Measurements from ENCODE around the gene CABLES2. TPM values are rescaled to one million over a fixed set of nuclear protein-coding genes. Genes with fewer than 3 reads are reported as not detected.

Gene CABLES2
- total RNA-seq, 1 donor from 2014 or later, result 3.8 TPM

DNA sequence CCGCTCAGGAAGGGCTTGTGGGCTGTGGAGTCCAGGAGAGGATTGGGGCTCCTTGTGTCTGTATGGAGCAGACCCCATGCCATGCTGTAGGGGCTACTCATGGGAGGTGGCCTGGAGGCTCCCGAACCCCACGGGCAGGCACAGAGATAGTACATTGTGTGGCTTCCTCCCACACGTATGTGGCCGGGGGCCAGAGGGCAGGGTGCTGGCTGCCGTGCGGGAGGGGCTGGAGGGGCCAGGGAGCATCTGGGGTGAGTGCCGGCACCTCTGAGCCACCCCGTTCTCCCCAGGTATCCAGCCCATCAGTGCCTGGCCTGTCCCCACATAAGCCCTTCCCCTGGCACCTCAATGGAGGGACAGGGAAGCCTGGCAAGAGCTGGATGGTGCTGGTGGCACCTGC lies 12.7 kb upstream of the CABLES2 start:
- DNase-seq (ENCODE audit: low read depth), result no peak

DNA sequence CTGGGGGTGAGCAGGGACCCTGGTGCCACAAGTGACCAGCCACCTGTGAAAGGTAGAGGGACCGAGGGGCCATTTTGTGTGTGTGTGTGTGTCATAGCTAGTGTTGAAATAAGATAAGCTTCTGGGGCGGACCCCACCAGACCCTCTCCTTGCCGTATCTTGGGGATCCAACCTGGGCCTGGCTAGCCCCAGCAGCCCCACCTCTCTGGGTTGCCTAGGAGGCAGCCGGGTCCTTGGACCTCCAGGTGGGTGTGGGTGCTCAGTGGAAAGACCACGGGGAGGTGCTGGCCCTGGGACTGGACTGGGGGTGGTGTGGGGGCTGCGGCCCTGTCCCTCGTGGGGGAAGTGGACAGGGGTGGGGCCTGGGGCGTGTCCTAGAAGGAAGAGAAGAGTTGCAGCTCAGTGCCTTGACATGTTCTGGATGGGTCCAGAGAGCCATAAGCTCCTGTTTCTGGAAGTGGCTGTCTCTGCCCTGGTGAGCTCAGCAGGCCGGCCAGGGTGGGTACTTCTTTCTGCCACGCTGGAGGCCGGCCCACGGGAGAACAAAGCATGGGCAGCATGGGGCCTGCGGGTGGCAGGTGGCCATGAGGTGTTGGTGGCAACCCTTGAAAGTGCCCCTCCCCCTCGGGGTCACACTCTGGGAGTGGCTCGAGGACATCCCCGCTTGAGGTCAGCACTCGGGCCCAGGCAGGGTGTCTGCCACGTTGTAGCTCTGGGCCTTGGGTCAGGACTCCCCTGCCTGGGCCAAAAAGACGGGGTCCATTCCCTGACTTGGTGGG lies 11.8 kb upstream of the CABLES2 start:
- DNase-seq (ENCODE audit: low read depth), result no peak

DNA sequence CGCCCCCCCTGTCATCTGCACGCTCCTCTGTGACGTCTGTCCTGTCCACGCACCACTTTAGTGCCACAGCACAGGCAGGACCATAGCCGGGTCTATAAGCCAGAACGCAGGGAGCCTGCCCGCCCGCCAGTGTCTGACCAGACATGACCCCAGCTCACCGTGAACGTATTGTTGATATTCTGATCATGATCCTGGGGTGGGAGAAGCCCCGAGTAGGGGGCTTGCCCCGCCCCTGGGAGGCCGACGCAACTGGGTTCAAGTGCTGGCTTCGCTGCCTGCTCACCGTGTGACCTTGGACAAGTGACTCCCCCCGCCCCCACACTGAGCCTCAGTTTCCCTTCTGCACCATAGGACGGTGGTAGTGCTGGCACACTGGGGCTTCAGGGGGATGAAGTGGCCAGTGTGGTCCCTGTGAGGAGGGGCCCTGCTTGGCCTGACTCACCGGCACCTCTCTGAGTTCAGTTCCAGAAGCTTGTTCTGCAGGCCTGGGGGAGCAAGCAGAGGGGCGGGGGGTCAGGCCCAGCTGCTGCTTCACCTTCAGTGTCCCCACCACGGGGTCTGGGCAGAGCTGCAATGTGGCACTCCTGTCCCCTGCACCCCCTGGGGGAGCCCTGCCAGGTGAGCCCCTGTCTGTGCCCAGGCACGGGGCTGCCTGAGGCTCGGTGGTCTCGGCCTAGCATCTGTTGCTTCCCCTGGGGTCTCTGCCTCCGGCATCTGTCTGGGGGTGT lies 11.1 kb upstream of the CABLES2 start:
- no peak for DNase-seq (ENCODE audit: low read depth)

DNA sequence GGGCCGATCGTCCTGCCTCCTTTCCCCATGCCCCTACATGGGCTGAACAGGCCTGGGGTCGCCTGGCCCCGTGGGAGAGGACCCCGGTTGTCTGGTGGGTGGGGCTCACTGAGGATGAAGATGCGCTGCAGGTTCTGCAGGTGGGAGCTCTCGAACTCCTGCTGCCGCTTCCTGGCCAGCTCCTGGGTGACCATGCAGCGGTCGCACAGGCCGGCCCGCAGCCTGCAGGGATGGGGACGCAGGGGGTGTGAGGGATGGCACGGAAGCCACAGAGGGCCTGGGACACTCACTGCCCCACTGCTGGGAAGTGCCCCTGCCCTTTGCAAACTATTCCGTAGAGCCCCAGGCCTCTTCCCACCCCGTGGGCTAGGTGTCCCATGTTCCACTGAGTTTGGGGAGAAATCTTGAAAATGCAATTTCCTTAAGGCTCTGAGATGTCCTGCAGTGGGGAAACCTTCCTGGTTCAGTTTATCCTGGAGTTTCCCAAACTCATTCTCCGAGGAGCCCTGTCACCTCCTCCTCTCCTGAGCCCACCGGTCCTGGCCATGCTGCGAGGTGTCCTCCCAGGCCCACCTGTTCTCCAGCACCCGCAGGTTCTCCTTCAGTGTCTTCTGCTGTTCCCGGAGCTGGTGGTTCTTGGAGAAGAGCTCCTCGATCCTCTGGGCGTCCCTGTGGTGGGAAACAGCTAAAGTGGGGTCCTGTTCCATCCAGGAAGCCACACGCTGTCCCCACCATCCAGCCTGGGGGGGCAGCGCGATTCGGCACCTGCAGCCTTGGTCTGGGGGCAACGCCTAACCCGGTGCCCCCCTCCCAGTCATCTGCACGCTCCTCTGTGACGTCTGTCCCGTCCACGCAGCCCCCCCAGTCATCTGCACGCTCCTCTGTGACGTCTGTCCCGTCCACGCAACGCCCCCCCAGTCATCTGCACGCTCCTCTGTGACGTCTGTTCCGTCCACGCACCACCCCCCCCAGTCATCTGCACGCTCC lies 9.9 kb upstream of the CABLES2 start:
- DNase-seq (ENCODE audit: low read depth), result no peak

DNA sequence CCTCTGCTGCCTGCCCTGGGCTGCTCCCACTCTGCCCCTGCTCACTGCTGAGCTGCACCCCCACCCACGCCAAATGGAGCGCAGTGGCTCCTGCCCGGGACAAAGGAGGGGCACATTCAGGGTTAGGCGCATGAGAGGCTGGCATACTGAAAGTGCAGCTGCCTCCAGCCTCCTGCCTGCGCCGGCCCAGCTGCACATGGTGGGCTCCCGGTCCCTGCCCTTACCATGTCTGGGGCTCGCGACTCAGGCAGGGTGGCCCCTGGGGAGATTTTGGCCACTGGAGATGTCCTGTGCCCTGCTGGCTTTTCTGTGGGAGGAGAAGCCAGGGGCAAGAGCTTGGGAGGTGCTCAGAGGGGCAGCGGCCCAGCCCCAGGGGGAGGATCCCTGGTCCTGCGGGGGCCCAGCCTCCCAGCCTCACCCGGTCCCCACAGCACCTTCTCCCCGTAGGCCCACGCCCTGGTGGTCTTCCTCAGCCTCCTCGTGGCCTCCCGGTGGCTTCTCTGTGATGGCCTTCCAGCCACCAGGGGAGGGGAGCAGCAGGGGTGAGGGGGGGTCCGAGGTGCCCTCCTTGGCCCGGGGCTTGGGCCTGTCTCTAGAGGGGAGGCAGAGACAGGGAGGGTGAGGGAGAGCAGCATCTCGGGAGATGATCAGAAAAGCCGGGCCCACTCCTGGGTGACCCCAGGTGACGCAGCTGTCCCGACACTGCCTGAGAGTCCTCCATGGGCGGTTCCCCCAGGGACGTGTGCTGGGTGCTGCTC lies 8.4 kb upstream of the CABLES2 start:
- no peak for DNase-seq (ENCODE audit: low read depth)

DNA sequence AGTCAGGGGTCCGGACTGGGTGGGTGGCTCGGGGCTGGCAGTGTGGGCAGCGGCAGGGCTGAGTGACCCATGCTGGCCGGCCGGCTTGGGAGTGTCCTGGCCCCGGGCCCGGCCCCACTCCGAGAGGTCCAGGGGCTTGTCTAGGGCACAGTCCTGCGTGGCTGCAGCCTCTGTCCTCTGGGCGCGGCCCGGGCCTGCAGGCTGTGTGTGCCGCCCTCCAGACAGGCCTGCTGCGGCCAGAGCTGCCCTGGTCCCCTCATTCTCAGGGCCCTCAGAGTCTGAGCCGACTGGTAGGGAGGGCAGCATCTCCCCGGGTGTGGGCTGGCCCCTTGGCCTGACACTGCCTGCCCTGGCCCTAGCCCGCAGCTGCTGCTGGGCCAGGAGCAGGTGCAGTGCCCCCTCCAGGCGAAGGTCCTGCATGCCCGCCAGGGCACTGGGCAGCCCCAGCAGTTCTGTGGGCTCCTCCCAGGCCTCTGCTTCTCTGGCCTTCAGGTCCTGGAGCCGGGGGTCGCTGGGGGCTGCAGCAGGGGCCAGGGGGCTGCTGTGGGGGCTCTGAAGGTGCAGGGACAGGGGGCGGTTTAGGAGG lies 6.9 kb upstream of the CABLES2 start:
- peak; percentile 68 for DNase-seq (ENCODE audit: low read depth)

DNA sequence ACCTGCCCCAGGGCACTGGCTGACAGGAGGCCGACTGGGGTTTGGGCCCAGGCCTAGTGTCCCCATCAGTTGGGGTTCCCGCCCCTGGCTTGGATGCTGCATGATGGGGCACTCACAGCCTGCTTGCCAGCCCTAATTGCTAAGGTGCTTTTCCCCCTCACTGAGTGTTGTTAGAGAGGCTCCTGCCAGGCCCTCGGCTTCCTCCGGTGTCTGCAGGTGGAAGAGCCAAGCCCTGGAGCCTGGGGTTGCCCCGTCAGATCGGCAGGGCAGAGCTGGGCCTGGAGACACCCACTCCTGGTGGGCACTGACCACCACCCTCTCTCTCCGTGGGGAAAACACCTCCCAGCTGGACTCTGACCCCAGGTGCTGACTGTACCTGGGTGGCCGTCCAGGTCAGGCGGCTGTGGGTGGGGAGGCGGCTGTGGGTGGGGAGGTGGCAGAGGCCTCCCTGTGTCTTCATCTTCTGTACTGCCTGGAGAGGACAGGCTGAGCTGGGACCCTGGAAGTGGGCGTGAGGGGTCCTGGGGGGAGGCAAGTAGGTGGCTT lies 6.0 kb upstream of the CABLES2 start:
- no peak for DNase-seq (ENCODE audit: low read depth)

DNA sequence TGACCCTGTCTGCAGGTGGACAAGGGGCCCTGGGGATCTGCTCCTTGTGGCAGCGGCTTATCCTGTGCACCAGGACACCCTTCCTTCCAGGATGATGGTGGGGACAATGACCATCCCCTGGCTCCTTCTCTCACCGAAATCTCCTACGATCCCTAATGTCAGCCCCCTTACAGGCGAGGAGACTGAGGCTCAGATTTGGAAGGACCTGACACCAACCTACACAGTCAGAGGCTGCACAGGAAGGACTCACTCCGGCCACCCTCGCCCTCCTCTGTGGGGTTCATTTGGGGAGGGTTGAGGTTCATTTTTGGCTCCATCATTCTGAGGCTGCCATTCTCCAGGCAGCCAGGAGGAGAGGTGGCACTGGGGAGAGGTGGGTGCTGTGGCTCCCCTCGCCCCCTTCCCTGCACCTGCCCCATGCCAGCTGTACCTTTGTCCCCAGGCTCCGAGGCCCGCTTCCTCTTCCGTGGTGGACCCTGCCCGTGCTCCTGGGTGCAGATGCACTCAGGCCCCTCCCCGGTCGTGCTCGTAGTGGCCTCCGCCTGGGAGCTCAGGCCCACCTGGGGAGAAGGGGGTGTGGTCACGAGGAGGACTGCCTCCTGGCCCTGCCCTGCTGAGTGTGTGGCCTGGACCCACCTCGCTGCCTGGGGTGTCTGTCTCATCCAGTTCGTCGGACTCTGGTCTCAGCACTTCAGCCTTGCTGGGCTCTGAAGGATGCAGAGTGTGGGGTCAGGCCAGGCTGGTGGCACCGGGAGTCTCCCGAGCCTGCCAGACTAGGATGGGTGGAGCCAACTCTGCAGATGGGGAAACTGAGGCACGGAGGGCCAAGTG lies 5.3 kb upstream of the CABLES2 start:
- DNase-seq (ENCODE audit: low read depth), result no peak

DNA sequence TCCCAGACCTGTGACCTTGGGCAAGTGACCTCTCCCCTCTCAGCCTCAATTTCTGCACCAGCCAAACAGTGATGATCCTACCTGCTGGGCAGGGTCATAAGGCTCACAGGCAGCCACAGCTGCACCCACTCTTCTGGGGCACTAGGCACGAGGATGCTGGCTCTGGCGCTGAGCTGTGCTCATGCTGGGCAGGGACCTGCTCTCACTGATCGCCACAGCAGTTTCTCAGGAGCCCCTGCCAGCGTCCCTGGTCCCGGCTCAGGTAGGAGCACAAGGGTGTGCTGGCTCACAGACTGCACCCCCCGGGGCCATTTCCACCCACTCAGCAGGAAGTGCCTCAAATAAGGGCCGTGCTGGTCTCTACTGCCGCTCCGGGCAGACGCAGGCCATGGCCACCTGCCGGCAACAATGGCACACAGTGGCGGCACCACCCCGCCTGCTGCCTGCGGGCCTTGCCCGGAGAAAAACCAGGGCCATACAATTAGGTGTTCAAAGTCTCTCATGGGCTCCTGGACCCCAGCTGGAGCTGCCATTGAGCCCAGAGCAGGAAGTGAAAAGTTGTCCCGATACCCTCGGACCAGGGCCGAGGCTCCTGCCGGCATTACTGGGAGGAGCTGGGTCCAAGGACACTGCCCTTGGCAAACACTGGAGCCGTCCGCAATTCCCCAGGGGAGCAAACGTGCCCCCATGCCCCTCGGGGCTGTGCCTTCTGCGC lies 4.6 kb upstream of the CABLES2 start:
- DNase-seq (ENCODE audit: low read depth), result no peak

DNA sequence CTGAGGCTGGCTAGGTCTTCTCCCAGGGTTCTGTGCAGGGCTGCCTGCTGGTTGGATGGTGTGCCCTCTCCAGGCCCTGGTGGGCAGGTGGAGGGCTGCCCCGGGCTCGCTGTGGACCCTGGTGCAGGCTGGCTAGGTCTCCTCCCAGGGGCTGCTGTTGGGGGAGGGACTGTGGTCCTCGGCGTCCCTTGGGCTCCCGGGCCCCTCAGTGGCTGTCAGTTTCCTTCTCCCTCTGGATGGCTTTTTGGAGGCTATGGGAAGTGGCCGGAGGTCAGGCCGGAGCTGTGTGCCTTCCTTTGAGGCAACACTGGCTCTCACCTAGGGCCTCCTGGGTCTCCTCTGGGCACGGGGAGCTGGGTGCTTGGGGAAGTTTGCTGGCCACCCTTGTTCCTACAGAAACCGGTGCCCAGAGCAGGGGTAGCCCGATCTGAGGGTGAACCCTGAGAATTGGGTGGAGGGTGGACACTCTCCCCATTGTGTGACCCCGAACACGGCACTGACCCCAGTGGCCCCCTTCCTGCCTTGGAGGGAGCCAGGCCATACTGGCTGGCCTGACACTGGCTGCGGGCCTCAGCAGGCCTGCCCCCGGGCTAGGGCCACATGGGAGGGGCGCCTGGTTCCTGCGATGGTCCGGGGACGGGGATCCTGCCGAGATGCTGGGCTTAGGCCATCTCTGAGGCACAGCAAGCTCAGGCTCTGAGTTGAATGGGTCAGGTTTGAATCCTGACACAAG lies 3.8 kb upstream of the CABLES2 start:
- DNase-seq (ENCODE audit: low read depth), result no peak

DNA sequence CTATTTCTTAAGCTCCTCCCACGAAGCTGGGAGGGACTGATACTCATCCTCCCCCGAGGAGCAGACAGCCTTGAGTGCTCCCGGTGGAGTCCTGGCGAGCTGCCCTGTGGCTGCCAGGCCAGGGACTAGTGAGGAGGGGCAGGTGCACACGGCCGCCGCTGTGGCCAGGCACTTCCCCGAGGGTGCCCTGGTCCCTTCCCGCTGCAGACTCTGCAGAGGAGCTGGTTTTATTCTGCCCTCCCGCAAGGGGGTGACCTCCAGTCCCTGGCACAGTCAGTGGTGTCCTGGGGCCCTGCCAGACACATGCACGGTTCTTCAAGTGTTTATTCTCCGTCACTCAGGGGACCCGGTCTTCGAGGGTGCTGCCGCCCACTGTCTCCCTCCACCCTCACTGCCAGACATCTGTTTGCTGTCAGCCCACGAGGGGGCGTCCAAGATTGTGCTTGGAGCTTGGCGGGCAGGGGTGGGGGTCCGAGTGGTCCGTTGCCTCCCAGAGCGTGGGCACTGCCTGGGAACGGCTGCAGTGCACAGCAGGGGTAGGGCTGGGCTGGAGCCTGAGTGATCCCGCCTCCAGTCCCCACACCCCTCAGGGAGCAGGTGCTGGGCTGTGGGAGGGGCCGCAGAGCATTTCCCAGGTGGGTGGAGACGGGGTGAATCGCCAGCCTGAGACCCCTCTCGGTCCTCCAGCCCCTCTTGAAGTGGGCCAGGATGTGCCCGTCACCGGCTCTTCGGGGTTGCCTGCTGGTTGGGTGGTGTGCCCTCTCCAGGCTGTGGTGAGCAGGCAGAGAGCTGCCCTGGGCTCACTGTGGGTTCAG lies 3.1 kb upstream of the CABLES2 start:
- peak; percentile 79 for DNase-seq (ENCODE audit: low read depth)

DNA sequence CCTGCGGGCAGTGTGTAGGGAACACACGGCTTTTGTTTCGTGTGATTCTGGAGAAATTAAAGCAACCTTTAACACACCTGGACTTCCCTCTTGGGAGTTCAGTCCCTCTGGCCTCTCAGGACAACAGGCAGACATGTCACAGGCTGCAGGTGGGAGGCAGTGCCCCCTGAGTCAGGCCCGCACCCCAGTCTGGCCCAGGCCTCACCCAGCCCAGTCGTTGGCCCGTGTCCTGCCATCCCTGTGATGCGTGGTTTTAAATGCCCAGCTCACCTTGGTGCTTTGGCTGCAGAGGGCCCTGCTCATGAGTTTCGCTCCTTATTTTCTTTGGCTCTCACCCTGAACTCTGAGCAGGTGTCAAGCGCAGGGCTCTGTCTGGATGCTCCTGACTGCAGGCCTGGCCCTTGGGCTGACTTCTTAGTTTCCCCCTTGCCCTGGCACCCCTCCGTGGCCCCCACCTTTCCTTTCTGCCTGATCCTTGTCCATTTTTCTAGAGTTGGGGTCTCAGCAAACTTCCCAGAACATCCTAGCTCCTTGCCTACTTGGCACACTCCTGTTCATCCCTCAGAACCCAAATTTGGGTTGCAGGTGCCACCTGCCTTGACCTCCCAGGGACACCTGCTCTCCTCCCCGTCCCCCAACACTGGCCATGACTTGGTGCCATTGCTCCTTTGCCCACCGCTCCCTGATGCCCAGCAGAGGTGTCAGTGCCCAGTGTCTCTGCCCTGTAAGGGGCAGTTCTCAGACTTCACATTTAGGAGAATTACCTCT lies 2.2 kb upstream of the CABLES2 start:
- no peak for DNase-seq (ENCODE audit: low read depth)

DNA sequence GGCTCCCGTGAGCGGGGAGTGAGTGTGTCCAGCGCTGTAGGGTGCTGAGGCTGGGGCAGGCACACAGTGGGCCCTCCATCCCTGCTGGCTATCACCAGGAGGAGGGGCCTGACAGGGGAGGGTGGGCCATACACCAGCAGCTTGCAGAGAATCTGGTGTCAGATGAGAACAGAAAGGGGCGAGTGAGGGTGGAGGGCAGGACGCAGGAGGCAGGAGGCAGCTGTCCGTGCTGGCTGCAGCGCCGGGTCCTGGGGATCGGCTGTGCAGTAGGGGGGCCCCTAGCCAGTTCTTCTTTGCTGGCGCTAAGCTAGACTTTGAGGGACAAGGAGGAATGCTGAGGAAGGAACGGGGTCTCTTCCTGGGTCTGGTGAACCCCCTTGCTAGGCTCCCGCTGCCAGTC lies 1.6 kb upstream of the CABLES2 start:
- DNase-seq (ENCODE audit: low read depth), result no peak

DNA sequence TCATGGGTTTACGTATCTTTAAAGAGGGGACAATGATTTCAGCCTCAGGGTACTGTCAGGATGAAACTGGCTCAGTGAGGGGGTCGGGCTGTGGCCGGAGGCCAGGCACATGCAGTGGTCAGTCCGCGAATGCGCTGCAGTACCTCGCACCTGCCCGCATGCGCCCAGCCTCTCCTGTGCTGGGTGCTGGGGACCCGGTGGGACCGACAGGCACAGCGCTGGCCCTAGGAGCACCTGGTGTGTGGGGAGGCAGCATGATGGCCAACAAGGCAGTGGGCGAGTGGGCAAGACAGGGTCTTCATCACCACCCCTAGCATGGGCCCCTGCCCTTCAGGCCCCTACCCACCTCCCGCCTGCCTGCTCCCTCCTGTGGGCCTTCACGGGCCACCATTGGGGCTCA lies 970 bp upstream of the CABLES2 start:
- no peak for DNase-seq (ENCODE audit: low read depth)

DNA sequence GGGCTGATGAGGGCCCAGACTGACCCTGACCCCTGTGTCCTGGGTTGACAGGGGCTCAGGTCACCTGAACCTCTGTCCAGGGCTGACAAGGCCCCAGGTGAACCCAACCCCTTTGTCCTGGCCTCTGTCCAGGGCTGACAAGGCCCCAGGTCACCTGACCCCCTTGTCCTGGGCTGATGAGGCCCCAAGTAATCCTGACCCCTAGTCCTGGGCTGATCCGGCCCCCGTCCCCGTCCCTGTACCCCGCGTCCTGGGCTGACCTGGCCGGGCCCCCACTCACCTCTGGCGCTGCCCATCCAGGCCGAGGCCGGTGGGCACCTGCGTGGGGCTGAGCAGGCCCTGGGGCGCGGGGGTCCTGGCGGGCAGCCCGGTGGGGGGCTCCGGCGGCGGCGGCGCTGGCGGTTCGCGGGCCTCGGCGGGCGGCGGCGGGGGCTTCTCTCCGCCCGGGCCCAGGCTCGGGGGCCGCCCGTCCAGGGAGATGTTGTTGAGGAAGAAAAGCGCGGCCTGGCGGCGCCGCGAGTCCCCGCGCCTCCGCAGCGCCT lies 379 bp downstream of the CABLES2 start:
- DNase-seq (ENCODE audit: low read depth), result no peak

DNA sequence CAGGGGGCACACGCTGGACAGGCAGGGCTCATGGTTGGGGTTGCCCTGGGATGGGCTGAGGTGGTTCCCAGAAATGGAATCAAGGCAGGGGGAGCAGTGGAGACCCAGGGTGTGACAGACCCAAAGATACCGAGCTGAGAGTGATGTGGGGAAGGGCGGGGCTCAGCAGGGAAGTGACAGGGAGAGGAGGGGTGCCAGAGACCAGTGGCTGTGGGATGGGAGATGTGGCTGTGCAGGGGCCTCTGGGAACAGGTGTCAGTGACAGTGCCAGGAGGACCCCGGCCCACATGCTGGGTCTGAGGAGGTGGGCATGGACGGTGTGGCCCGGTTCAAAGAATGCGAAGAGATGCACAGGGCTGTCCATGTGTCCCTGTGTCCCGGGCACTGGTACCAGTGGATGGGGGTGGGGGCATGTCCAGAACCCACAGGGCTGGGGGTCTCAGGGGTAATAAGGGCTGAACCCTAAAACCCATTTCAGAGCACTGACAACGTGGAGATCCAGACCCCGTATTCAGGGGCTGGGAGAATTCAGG lies 1.0 kb downstream of the CABLES2 start:
- DNase-seq (ENCODE audit: low read depth), result no peak
